ENCODE data around the gene UHRF2. TPM values are rescaled to one million over a fixed set of nuclear protein-coding genes. Genes with fewer than 3 reads are reported as not detected.

The UHRF2 gene
- total RNA-seq, 1 donor from 2014 or later = 59.4 TPM

DNA sequence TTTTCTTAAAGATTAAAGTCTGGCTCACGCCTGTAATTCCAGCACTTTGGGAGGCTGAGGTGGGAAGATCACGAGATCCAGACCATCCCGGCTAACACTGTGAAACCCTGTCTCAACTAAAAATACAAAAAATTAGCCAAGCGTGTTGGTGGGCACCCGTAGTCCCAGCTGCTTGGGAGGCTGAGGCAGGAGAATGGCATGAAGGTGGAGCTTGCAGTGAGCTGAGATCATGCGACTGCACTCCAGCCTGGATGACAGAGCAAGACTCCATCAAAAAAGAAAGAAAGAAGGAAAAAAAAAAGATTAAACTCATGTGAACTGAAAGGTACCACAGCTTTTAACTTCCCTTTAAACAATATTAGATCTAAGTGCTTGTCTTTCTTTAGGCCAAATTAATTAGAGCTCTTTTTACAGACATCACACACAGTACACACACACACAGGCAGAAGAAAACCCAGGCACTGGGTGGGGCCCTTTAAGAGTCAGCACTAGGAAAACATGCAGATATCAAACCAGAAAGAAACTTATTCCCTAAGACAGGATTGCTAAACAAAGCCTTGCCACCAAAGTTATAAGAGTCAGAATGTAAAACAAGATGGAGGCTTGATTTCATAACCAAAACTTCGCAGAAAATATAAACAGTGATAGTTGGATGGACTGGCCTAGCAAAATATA, 29.3 kb upstream of the UHRF2 start:
- no peak for DNase-seq (ENCODE audit: low read depth, low spot score)
- H3K27me3 Mint-ChIP-seq (ENCODE audit: low read depth) = peaks cover 6% of the 10 kb centered on the region
- TF ChIP-seq, protein P1, sequence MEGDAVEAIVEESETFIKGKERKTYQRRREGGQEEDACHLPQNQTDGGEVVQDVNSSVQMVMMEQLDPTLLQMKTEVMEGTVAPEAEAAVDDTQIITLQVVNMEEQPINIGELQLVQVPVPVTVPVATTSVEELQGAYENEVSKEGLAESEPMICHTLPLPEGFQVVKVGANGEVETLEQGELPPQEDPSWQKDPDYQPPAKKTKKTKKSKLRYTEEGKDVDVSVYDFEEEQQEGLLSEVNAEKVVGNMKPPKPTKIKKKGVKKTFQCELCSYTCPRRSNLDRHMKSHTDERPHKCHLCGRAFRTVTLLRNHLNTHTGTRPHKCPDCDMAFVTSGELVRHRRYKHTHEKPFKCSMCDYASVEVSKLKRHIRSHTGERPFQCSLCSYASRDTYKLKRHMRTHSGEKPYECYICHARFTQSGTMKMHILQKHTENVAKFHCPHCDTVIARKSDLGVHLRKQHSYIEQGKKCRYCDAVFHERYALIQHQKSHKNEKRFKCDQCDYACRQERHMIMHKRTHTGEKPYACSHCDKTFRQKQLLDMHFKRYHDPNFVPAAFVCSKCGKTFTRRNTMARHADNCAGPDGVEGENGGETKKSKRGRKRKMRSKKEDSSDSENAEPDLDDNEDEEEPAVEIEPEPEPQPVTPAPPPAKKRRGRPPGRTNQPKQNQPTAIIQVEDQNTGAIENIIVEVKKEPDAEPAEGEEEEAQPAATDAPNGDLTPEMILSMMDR (conservative IDR thresholded peaks at IDR 0.05) = no peak
- peaks cover 3% of the 10 kb centered on the region for H3K9me3 Mint-ChIP-seq
- H3K4me1 Mint-ChIP-seq = no peaks in the 10 kb centered on the region
- no peak overlapping the region for H3K27ac Mint-ChIP-seq (ENCODE audit: unreplicated experiment)
- H3K4me3 Mint-ChIP-seq = no peak overlapping the region
- H3K36me3 Mint-ChIP-seq (ENCODE audit: low read depth) = no peaks in the 10 kb centered on the region

DNA sequence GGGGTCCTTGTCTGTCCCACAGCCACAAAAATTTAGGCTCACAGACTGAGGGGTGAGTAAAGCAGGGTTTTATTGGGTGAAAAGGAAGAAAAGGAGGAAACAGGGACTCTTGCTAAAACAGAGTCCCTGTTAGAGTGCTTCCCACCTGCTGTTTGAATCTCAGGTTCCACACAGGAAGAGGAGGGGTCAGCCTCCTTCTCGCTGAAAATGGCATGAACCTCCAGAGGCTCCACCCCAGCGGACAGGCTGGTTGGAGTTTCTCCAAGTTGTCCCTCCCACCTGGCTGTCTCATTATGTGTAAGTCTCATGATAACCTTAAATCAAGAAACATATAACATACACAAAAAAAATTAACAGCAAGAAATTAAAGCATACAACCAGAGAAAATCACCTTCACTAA, 28.3 kb upstream of the UHRF2 start:
- no peaks in the 10 kb centered on the region for H3K27me3 Mint-ChIP-seq (ENCODE audit: low read depth)
- peaks cover 3% of the 10 kb centered on the region for H3K9me3 Mint-ChIP-seq
- TF ChIP-seq, protein P1 (conservative IDR thresholded peaks at IDR 0.05) = no peak
- no peaks in the 10 kb centered on the region for H3K36me3 Mint-ChIP-seq (ENCODE audit: low read depth)
- no peak overlapping the region for H3K27ac Mint-ChIP-seq (ENCODE audit: unreplicated experiment)
- no peak overlapping the region for H3K4me3 Mint-ChIP-seq
- DNase-seq (ENCODE audit: low read depth, low spot score) = no peak
- no peaks in the 10 kb centered on the region for H3K4me1 Mint-ChIP-seq

- no peak for DNase-seq (ENCODE audit: low read depth, low spot score)
- Mint-ChIP-seq H3K9me3 (no peaks in the 10 kb centered on the region), H3K36me3 (ENCODE audit: low read depth) (no peaks in the 10 kb centered on the region), H3K27ac (ENCODE audit: unreplicated experiment) (no peak overlapping the region), H3K27me3 (ENCODE audit: low read depth) (peaks cover 10% of the 10 kb centered on the region), H3K4me3 (no peak overlapping the region), H3K4me1 (no peaks in the 10 kb centered on the region)
- TF ChIP-seq, protein P1 (conservative IDR thresholded peaks at IDR 0.05) = no peak
These were observed 13.9 kb upstream of the UHRF2 start for GRCh38 chr9:6399071-6399470.

GRCh38 chr9:6405371-6405770, 7.6 kb upstream of the UHRF2 start:
- no peaks in the 10 kb centered on the region for H3K9me3 Mint-ChIP-seq
- H3K27me3 Mint-ChIP-seq (ENCODE audit: low read depth) = peaks cover 22% of the 10 kb centered on the region
- TF ChIP-seq, protein P1 (conservative IDR thresholded peaks at IDR 0.05) = no peak
- no peaks in the 10 kb centered on the region for H3K36me3 Mint-ChIP-seq (ENCODE audit: low read depth)
- H3K27ac Mint-ChIP-seq (ENCODE audit: unreplicated experiment) = peak overlapping the region; percentile 10
- H3K4me3 Mint-ChIP-seq = no peak overlapping the region
- H3K4me1 Mint-ChIP-seq = no peaks in the 10 kb centered on the region
- no peak for DNase-seq (ENCODE audit: low read depth, low spot score)

DNA sequence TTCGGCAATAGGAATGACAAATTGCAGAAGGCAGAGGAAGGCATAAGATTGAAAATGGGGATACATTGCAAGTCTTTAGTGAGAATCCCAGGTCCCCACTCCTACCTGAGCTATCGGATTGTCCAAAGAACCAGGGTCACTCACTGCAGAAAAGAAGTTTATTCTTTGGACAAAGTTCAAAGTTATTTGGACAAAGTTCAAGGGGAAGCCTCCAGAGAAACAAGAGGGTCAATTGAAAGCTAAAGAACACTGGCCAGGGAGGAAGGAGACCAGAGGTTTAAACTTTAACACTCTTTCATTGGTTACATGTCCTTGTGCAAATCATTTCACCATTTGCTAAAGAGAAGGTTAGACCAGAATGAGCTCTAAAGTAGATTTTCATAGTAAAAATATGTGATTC, 5.2 kb upstream of the UHRF2 start:
- DNase-seq (ENCODE audit: low read depth, low spot score) = no peak
- H3K4me3 Mint-ChIP-seq = no peak overlapping the region
- TF ChIP-seq, protein P1 (conservative IDR thresholded peaks at IDR 0.05) = no peak
- H3K36me3 Mint-ChIP-seq (ENCODE audit: low read depth) = no peaks in the 10 kb centered on the region
- no peaks in the 10 kb centered on the region for H3K9me3 Mint-ChIP-seq
- H3K27me3 Mint-ChIP-seq (ENCODE audit: low read depth) = peaks cover 25% of the 10 kb centered on the region
- no peaks in the 10 kb centered on the region for H3K4me1 Mint-ChIP-seq
- no peak overlapping the region for H3K27ac Mint-ChIP-seq (ENCODE audit: unreplicated experiment)

Measured in neural crest cell (in vitro differentiated cells).